Measurements from ENCODE around the gene ADGRD1.

The ADGRD1 gene

DNA sequence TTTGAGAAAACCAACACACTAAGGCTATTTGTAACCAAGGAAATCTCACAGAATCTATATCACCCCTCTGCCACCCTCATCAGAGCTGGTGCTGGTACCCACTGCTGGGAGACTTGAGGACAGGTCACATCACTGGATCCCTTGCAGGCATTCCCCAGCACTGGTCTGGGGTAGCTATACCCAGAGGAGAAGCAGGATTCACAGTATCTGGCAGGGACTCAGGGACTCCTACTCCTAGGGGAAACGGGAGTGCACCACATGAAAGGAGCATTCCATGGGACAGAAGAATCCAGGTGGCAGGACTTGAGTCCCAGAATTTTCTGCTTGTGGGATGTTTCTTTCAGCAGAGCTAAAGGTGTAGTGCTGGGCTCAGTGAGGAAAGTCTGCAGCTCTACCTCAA, 223.2 kb downstream of the ADGRD1 start:
- DNase-seq = no peak

DNA sequence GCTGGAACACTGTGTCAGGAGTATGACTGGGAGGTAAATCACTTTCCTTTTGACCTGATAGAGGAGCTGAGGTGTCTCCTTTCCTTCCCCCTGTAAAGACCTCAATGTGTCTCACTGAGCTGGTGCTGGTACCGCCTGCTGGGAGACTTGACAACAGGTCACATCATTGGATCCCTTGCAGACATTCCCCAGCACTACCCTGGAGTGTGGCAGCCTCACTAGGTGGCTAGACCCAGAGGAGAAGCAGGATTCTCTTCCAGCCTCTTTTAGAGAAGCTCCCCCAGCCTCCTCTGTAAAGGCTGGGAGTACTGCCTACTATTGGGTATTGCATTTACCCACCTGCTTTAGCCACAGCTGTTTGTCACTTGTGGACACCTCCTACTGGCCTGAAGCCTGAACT, 223.9 kb downstream of the ADGRD1 start:
- DNase-seq = no peak

DNA sequence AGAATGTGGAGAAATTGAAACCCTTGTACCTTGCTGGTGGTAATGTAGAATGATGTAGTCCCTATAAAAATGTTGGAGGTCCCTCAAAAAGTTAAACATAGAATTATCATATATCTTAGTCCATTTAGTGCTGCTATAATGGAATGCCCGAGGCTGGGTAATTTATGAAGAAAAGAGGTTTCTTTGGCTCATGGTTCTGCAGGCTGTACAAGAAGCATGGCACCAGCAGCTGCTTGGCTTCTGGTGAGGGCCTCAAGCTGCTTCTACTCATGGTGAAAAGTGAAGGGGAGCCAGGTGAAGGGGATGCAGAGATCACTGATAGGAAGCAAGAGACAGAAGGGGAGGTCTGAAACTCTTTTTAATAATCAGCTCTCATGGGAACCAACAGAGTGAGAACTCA, 233.9 kb downstream of the ADGRD1 start:
- DNase-seq = no peak

GRCh38 chr12:131188131-131189050, 234.7 kb downstream of the ADGRD1 start:
- no peak for DNase-seq

DNA sequence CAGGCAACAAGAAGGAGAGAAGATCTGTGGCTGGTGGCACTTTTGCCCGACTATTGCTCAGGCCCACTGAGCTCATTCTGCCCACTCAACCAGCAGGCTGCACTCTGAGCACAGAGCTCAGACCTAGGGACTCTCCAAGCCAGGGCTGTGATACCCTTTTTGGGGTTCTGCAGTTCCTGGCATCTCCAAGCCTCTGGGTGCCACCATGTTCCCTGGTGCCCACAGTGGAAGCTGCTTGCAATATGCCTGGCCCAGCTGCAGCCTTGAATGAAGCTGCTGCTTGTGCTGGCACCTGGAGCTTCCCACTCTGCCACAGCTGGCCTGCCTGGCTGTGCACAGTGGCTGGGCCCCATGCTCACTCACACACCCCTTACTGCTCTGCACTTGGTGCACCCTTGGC, 236.1 kb downstream of the ADGRD1 start:
- DNase-seq = no peak

DNA sequence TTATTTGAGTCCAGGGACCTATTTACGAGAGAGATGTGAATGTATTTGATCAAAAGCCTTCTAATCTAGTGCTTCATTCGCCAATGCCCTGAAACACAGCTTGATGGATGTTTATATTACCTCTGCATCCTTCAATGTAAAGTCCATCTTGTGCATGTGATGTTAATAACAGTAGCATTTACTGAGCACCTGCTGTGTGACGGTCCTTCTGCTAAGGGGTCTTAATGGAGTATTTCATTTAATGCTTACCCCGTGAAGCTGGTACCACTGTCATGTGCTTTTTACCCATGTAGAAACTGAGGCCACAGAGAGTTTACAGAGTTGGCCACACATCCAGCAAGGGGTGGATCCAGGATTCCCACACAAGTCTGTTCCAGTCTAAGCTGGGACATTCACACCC, 237.3 kb downstream of the ADGRD1 start:
- DNase-seq = no peak
